Kidney epithelial cell (primary cell): ENCODE results near the gene VAX1. TPM values are rescaled to one million over a fixed set of nuclear protein-coding genes. Genes with fewer than 3 reads are reported as not detected.

Source experiments
- DNase-seq: peaks from one replicate; pipeline ENCODE4 v3.0.0-alpha.2; 2010; ENCODE audit warnings: low read depth
- H3K27me3 ChIP-seq: 2 replicates; pipeline ENCODE4 v1.6.0; 2011; ENCODE audit warnings: low read length; ENCODE audit not compliant: control insufficient read depth, insufficient read depth
- H3K36me3 ChIP-seq: 2 replicates; pipeline ENCODE4 v1.5.1; 2011; ENCODE audit warnings: low read length; ENCODE audit not compliant: control insufficient read depth, insufficient read depth
- H3K4me3 ChIP-seq: 2 replicates; pipeline ENCODE4 v1.5.1; 2011; ENCODE audit warnings: low read depth, mild to moderate bottlenecking, control low read depth, low read length
- CTCF ChIP-seq: IDR thresholded peaks from 2 replicates; pipeline ENCODE4 v1.5.1; 2011; ENCODE audit warnings: mild to moderate bottlenecking, moderate library complexity, low read length, control low read depth, inconsistent platforms; ENCODE audit not compliant: insufficient read depth, poor library complexity, severe bottlenecking
- total RNA-seq: library from RNA; depleted of rRNA; stranded (reverse); fragments of >200 nt; gene quantifications from 2 replicates; pipeline ENCODE4 v1.2.3, GENCODE V29; 2015

Gene VAX1
- total RNA-seq, 1 donor from 2014 or later, result 0.08 TPM

- DNase-seq, result no peak
- no peak overlapping the region for H3K4me3 ChIP-seq
- peaks cover 78% of the 10 kb centered on the region for H3K27me3 ChIP-seq
- no peaks in the 10 kb centered on the region for H3K36me3 ChIP-seq
- TF ChIP-seq CTCF, result no peak
Observed at GRCh38 chr10:117168729-117169128, 30.7 kb upstream of the VAX1 start.

GRCh38 chr10:117167789-117168674 is 30.0 kb upstream of the VAX1 start:
- H3K4me3 ChIP-seq, result peak overlapping the region; percentile 0
- H3K27me3 ChIP-seq, result peaks cover 79% of the 10 kb centered on the region
- H3K36me3 ChIP-seq, result no peaks in the 10 kb centered on the region
- DNase-seq, result no peak
- peak; percentile 66 for TF ChIP-seq CTCF

GRCh38 chr10:117167346-117167788 is 29.3 kb upstream of the VAX1 start:
- no peak for TF ChIP-seq CTCF
- peaks cover 82% of the 10 kb centered on the region for H3K27me3 ChIP-seq
- no peak for DNase-seq
- no peaks in the 10 kb centered on the region for H3K36me3 ChIP-seq
- H3K4me3 ChIP-seq, result no peak overlapping the region

GRCh38 chr10:117166418-117167345 is 28.6 kb upstream of the VAX1 start:
- Histone ChIP-seq H3K4me3 (no peak overlapping the region), H3K36me3 (no peaks in the 10 kb centered on the region), H3K27me3 (peaks cover 84% of the 10 kb centered on the region)
- no peak for DNase-seq
- no peak for TF ChIP-seq CTCF

GRCh38 chr10:117165538-117166417 is 27.7 kb upstream of the VAX1 start:
- TF ChIP-seq CTCF, result peak; percentile 81
- Histone ChIP-seq H3K4me3 (no peak overlapping the region), H3K27me3 (peaks cover 89% of the 10 kb centered on the region), H3K36me3 (no peaks in the 10 kb centered on the region)
- no peak for DNase-seq
